ENCODE results near the gene DHRSX.
"Not testable (repeated sequence)": the region's sequence is repeated elsewhere in the genome, so short reads cannot be mapped to it uniquely, and the experiment has no call there.

DHRSX gene

DNA sequence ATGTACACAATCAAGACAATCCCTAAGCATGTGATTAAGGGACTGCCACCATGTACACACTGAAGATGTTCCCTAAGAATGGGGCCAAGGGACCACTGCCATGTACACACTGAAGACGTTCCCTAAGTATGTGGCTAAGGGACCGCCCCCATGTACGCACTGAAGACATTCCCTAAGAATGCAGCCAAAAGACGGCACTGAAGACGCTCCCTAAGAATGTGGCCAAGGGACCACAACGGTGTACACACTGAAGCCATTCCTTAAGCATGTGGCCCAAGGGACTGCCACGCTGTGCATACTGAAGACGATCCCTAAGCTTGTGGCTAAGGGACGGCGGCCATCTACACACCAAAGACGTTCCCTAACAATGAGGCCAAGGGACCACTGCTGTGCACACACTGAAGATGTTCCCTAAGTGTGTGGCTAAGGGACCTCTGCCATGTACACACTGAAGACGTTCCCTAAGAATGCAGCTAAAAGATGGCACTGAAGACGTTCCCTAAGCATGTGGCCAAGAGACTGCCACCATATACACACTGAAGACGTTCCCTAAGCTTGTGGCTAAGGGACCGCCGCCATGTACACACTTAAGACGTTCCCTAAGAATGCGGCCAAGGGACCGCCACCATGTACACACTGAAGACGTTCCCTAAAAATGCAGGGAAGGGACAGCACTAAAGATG is 26.4 kb downstream of the DHRSX start:
- DNase-seq: no peak

GRCh38 chrX:2473064-2473463 is 27.7 kb downstream of the DHRSX start:
- DNase-seq: not testable (repeated sequence)

DNA sequence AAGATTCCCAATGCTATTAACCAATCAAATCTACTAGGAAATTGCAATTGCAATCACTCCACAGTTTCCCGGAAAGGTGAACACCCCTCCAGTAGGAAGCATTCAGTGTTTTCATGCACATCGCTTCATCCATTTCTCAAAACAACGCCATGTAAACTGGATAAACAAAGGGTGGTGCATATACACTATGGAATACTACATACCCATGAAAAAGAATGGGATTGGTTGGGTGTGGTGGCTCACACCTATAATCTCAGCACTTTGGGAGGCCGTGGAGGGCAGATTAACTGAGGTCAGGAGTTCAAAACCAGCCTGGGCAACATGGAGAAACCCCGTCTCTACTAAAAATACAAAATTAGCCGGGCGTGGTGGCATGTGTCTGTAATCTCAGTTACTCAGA is 29.1 kb downstream of the DHRSX start:
- DNase-seq: no peak

DNA sequence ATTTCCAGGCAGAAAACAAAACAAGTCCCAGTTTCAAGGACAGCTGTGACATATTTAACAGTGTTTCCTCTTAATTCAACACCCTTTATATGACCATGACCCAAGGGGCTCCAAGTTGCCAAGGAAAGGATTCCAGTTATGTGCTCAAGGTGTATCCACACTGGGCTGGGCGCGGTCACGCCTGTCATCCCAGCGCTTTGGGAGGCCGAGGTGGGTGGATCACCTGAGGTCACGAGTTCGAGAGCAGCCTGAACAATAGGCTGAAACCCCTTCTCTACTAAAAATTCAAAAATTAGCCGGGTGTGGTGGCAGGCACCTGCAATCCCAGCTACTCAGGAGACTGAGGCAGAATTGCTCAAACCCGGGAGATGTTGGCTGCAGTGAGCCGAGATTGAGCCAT is 29.6 kb downstream of the DHRSX start:
- not testable (repeated sequence) for DNase-seq

DNA sequence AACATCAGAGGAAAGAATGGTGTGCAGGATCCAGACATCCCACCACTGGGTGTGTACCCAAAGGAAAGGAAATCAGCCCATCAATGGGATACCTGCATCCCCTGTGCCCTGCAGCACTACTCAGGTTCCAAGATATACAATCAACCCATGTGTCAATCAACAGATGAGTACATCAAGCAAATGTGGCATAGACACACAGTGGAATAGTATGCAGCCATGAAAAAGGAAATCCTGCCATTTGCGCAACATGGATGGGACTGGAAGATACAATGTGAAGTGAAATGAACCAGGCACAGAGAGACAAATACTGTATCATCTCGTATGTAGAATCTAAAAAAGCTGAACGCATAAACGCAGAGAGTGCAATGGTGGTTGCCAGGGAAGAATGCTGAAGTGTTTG is 30.9 kb downstream of the DHRSX start:
- not testable (repeated sequence) for DNase-seq

GRCh38 chrX:2469196-2469685 is 31.5 kb downstream of the DHRSX start:
- no peak for DNase-seq

GRCh38 chrX:2468261-2469195 is 32.2 kb downstream of the DHRSX start:
- no peak for DNase-seq

DNA sequence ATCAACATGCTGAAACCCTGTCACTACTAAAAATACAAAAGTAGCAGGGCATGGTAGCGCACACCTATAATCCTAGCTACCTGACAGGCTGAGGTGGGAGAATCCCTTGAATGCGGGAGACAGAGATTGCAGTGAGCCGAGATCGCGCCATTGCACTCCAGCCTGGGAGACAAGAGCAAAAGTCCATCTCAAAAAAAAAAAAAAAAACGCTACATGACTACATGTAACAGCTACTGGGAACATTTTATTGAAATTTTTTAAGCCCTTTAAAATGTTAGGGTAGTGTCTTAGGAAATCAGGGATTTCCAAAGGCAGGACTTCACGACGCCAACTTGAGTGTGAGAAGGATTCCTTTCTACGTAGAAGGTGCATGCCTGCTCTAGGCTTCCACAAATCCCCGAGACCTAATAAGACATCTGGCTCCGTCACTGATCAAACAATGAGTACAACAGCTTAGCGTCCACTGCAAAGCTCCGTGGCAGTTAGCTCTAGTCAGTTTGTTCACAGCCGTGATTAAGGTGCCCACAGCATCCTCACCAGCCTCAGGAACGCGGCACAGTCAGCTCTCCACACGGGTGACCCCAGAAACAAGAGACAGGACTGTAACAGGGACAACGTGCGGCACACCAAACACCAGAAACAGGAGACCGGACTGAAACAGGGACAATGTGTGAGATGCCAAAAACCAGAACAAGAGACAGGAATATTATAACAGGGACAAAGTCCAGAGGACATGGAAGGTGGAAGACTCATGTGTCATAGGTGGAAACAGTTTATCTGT is 33.7 kb downstream of the DHRSX start:
- no peak for DNase-seq

GRCh38 chrX:2464677-2465166 is 36.1 kb downstream of the DHRSX start:
- no peak for DNase-seq

GRCh38 chrX:2463973-2464676 is 36.7 kb downstream of the DHRSX start:
- DNase-seq: no peak

- not testable (repeated sequence) for DNase-seq
Measured at GRCh38 chrX:2463481-2463880, 37.3 kb downstream of the DHRSX start.

DNA sequence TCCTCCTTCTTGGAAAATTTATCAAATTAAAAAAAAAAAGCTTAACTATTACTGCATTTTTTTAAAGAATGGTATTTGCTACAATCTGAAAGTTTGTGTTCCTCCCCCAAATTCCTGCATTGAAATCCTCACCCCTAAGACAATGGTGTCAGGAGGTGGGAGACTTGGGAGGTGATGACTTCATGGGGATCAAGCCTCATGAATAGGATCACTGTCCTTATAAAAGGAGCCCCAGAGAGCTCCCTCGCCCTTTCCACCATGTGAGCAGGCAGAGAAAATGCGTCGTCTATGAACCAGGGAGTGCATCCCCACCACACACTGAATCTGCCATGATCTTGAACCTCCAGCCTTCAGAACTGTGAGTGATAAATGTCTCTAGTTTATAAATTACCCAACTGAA is 38.0 kb downstream of the DHRSX start:
- no peak for DNase-seq

DNA sequence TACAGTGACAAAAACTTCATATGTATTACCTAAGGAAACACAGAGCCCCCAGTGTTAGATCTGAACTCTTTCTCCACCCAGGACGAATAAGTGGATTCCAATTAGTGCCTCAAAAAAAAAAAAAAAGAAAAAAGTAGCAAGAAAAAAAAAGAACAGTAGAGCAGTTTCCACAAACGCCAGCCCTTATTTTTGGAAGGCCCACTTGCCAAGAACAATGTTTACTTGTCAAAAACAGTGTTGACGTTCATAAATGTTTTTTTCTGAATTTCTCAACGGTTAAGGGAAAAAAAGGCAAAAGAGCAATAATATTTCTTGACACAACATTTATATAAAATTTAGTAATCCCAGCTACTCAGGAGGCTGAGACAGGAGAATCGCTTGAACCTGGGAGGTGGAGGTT is 38.7 kb downstream of the DHRSX start:
- DNase-seq: no peak

DNA sequence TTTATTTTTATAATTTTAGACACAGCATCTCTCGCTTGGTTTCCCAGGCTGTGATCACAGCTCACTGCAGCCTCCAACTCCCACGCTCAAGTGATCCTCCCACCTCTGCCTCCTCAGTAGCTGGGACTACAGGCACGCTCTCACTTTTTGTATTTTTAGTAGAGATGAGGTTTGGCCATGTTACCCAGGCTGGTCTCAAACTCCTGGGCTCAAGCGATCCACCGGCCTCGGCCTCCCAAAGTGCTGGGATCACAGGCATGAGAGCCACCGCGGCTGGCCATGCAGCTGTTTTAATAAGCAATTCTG is 39.1 kb downstream of the DHRSX start:
- no peak for DNase-seq

DNA sequence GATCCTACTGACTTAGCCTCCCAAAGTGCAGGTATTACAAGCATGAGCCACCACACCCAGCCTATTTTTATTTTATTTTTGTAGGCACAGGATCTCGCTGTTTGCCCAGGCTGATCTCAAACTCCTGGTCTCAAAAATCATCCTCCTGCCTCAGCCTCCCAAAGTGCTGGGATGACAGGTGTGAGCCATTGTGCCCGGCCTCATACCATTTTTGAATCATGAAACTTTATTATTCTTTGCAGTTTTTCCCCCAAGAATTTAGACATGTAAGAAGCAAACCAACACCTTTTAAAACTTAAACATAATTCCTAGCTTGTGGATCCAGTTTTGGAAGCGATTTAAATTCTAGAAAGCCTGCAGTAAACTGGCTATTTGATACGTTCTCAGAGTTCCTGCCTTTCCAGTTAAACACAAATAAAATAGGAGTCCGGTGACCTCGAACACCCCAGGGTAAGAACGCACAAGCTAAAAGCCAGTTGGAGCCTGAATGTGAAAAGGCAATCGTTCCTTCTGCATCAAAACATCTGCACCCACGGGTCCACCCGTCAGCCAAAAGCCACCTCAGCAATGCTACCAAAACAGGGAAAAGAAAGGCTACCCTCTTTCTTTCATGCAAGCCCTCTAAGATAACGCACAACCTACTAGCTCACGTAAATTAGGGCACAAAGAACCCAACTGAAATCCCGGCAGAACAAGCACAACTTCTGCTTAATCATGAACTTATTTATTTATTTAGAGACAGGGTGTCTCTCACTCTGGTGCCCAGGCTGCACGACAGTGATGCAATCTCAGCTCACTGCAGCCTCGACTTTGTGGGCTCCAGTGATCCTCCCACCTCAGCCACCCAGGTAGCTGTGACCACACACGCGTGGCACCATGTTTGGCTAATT is 39.7 kb downstream of the DHRSX start:
- DNase-seq: not testable (repeated sequence)

GRCh38 chrX:2460048-2460447 is 40.7 kb downstream of the DHRSX start:
- not testable (repeated sequence) for DNase-seq

DNA sequence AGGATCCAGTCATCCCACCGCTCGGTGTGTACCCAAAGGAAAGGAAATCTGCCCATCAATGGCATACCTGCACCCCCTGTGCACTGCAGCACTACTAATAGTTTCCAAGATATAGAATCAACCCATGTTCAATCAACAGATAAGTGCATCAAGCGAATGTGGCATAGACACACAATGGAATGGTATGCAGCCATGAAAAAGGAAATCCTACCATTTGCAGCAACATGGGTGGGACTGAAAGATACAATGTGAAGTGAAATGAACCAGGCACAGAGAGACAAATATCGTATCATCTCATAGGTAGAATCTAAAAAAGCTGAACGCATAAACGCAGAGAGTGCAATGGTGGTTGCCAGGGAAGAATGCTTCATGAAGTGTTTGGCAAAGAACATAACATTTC is 42.5 kb downstream of the DHRSX start:
- no peak for DNase-seq

- no peak for DNase-seq
Measured at GRCh38 chrX:2457289-2458133, 43.3 kb downstream of the DHRSX start.

GRCh38 chrX:2456091-2456490 is 44.7 kb downstream of the DHRSX start:
- DNase-seq: not testable (repeated sequence)

GRCh38 chrX:2454620-2455019 is 46.2 kb downstream of the DHRSX start:
- DNase-seq: not testable (repeated sequence)
